HepG2 (cell line): ENCODE data around the gene TYW1B. TPM values are rescaled to one million over a fixed set of nuclear protein-coding genes. Genes with fewer than 3 reads are reported as not detected.
"Not testable (repeated sequence)": the region's sequence is repeated elsewhere in the genome, so short reads cannot be mapped to it uniquely, and the experiment has no call there.

Source experiments
- ATAC-seq: fragments of 200-7000 bp; cut with Tn5 transposase; 3 replicates; pipeline ENCODE4 v1.9.1; 2020; ENCODE audit warnings: mild to moderate bottlenecking, moderate library complexity
- BruUV-seq: library from RNA; stranded (reverse); fragments of 400-500 nt; replicated peaks from 2 replicates; lab custom pipeline; 2021; lab: Mats Ljungman, UMichigan
- CTCF ChIA-PET: fragments of 300-600 bp; formaldehyde crosslinking; extraction: SDS; loops from one replicate; lab custom pipeline; 2021; ENCODE audit warnings: low total read pairs, inconsistent platforms, low intra/inter-chr PET ratio; lab: Yijun Ruan, JAX
- POLR2A ChIA-PET: fragments of 350-600 bp; sonication (Branson Sonifier 250); formaldehyde crosslinking; loops from one replicate; lab custom pipeline; 2020; ENCODE audit warnings: antibody characterized with exemption, inconsistent platforms; lab: Yijun Ruan, JAX
- DNase-seq: peaks from one replicate; pipeline ENCODE4 v3.0.0-alpha.2; 2015; ENCODE audit warnings: low spot score
- FAIRE-seq: peaks from 3 replicates; lab custom pipeline; 2011; peaks lifted over from hg19 to GRCh38; lab: Jason Lieb, UNC
- H2AFZ ChIP-seq: one replicate; pipeline ENCODE4 v1.6.1; 2011; ENCODE audit warnings: low read length, inconsistent platforms
- H3K27ac ChIP-seq: fragments of 300-600 bp; 3 replicates; pipeline ENCODE4 v1.8.0; 2011; ENCODE audit warnings: mixed run types, mild to moderate bottlenecking, mixed read lengths, low read length, inconsistent platforms; ENCODE audit not compliant: insufficient read depth; ENCODE audit errors: extremely low read length
- H3K27me3 ChIP-seq, 2 experiments: fragments of 200-600 bp in 1 of 2; 2 replicates in 1 of 2; 3 replicates in 1 of 2; pipeline versions ENCODE4 v1.6.0 to v1.8.0; 2011; ENCODE audit warnings: low read length in 2 of 2, mild to moderate bottlenecking in 2 of 2, moderate library complexity in 2 of 2, inconsistent platforms in 1 of 2; ENCODE audit not compliant: insufficient read depth in 2 of 2, control insufficient read depth in 1 of 2
- H3K36me3 ChIP-seq, 2 experiments: fragments of 200-600 bp in 1 of 2; replicated peaks in 1 of 2; 2 replicates in 1 of 2; 3 replicates in 1 of 2; pipeline versions ENCODE4 v1.5.1 to v1.8.0; 2011; ENCODE audit warnings: low read length in 2 of 2, inconsistent platforms in 1 of 2; ENCODE audit not compliant: insufficient read depth in 2 of 2, control insufficient read depth in 1 of 2
- H3K4me1 ChIP-seq: 2 replicates; pipeline ENCODE4 v1.5.1; 2012; ENCODE audit warnings: low read length, inconsistent platforms; ENCODE audit not compliant: insufficient read depth
- H3K4me2 ChIP-seq: 2 replicates; pipeline ENCODE4 v1.6.0; 2011; ENCODE audit warnings: low read depth, low read length, inconsistent platforms
- H3K4me3 ChIP-seq, 3 experiments: fragments of 200-600 bp in 1 of 3; sonication (generic), shearing (Covaris generic) in 1 of 3; replicated peaks in 1 of 3; 2 replicates each; pipeline ENCODE4 v1.5.1; 2011 to 2016; ENCODE audit warnings: low read length in 3 of 3, inconsistent platforms in 2 of 3, low read depth in 2 of 3, mild to moderate bottlenecking in 2 of 3, control low read depth in 1 of 3, mixed read lengths in 1 of 3; ENCODE audit not compliant: insufficient read depth in 1 of 3
- H3K79me2 ChIP-seq: one replicate; pipeline ENCODE4 v1.6.1; 2011; ENCODE audit warnings: low read length, inconsistent platforms; ENCODE audit not compliant: insufficient read depth
- H3K9ac ChIP-seq: 2 replicates; pipeline ENCODE4 v1.6.0; 2011; ENCODE audit warnings: mild to moderate bottlenecking, low read depth, low read length, inconsistent platforms; ENCODE audit not compliant: insufficient read depth
- H3K9me3 ChIP-seq: 2 replicates; pipeline ENCODE4 v1.5.1; 2012; ENCODE audit warnings: mild to moderate bottlenecking, low read length
- H4K20me1 ChIP-seq: 2 replicates; pipeline ENCODE4 v1.6.0; 2011; ENCODE audit warnings: inconsistent platforms, mild to moderate bottlenecking, low read length, moderate library complexity; ENCODE audit not compliant: insufficient read depth
- CAMTA2 ChIP-seq: sonication (generic); formaldehyde crosslinking; IDR thresholded peaks from 2 replicates; pipeline ENCODE4 v1.4.0; 2020; ENCODE audit warnings: mild to moderate bottlenecking, missing genetic modification reagents, borderline replicate concordance
- FOSL2 ChIP-seq: sonication (generic); formaldehyde crosslinking; IDR thresholded peaks from 2 replicates; pipeline ENCODE4 v1.4.0; 2020; ENCODE audit warnings: missing genetic modification reagents
- GPN1 ChIP-seq: sonication (generic); formaldehyde crosslinking; IDR thresholded peaks from 2 replicates; pipeline ENCODE4 v1.5.1; 2020; ENCODE audit warnings: missing genetic modification reagents, borderline replicate concordance
- GZF1 ChIP-seq: sonication (generic); formaldehyde crosslinking; IDR thresholded peaks from 2 replicates; pipeline ENCODE4 v1.5.1; 2020; ENCODE audit warnings: mild to moderate bottlenecking, missing genetic modification reagents
- HOXA7 ChIP-seq: sonication (generic); formaldehyde crosslinking; IDR thresholded peaks from 2 replicates; pipeline ENCODE4 v1.8.1; 2022; ENCODE audit warnings: mild to moderate bottlenecking, missing genetic modification reagents, moderate library complexity
- JUN ChIP-seq: sonication (generic); formaldehyde crosslinking; IDR thresholded peaks from 2 replicates; pipeline ENCODE4 v1.4.0; 2020; ENCODE audit warnings: mild to moderate bottlenecking, missing genetic modification reagents
- MEF2D ChIP-seq: sonication (generic); formaldehyde crosslinking; IDR thresholded peaks from 2 replicates; pipeline ENCODE4 v1.5.1; 2020; ENCODE audit warnings: mild to moderate bottlenecking, missing genetic modification reagents
- POLR2AphosphoS5 ChIP-seq: IDR thresholded peaks from 2 replicates; pipeline ENCODE4 v1.6.1; 2012; ENCODE audit warnings: low read depth, low read length
- SMARCE1 ChIP-seq: fragments of 450-650 bp; IDR thresholded peaks from 2 replicates; pipeline ENCODE4 v1.6.1; 2017; ENCODE audit warnings: borderline replicate concordance
- TP53 ChIP-seq: sonication (generic); formaldehyde crosslinking; conservative IDR thresholded peaks from 2 replicates; pipeline ENCODE4 v1.4.0; 2020; ENCODE audit warnings: missing genetic modification reagents
- ZFP62 ChIP-seq: sonication (generic); formaldehyde crosslinking; IDR thresholded peaks from 2 replicates; pipeline ENCODE4 v1.4.0; 2020; ENCODE audit warnings: missing genetic modification reagents
- ZNF205 ChIP-seq: IDR thresholded peaks from 2 replicates; pipeline ENCODE4 v1.6.1; 2018; ENCODE audit warnings: missing biosample characterization, missing genetic modification reagents
- ZNF296 ChIP-seq: sonication (generic); formaldehyde crosslinking; conservative IDR thresholded peaks from 2 replicates; pipeline ENCODE4 v1.5.0; 2020; ENCODE audit warnings: mild to moderate bottlenecking, missing genetic modification reagents
- ZNF354B ChIP-seq: sonication (generic); formaldehyde crosslinking; IDR thresholded peaks from 2 replicates; pipeline ENCODE4 v1.8.0; 2022; ENCODE audit warnings: mild to moderate bottlenecking, missing genetic modification reagents
- ZNF670 ChIP-seq: sonication (generic); formaldehyde crosslinking; IDR thresholded peaks from 2 replicates; pipeline ENCODE4 v1.8.0; 2022; ENCODE audit warnings: mild to moderate bottlenecking, missing genetic modification reagents, borderline replicate concordance
- WGBS: methylation state at CpG from one replicate; pipeline ENCODE4 v1.1.6; 2017; ENCODE audit warnings: low lambda C conversion rate; 5-methylcytosine and 5-hydroxymethylcytosine counted together
- in situ Hi-C: cut with HindIII; loops from 2 replicates; pipeline ENCODE4 v1.10.0; 2017; ENCODE audit warnings: low pct_unique_long_range_greater_than_20kb; ENCODE audit not compliant: extremely low pct_ligation_motif_present
- intact Hi-C: fragments of 100-400 bp; cut with micrococcal nuclease; formaldehyde crosslinking; loops from one replicate; pipeline ENCODE4 v1.10.0; 2022; ENCODE audit not compliant: unreplicated experiment
- polyA plus RNA-seq, 8 experiments: library from polyadenylated mRNA; depleted of rRNA in 3 of 8; stranded (reverse) in 7 of 8; unstranded in 1 of 8; fragments of >200 nt; fragmentation: Illumina TruSeq in 4 of 8; extraction: Trizol in 4 of 8; gene quantifications; 2 replicates each; pipeline versions ENCODE4 v1.2.1 to v1.2.3, GENCODE V29; 2011 to 2016; ENCODE audit warnings: low read depth in 4 of 8, missing spikeins in 1 of 8, mixed read lengths in 1 of 8; ENCODE audit not compliant: insufficient read depth in 1 of 8
- total RNA-seq, 5 experiments: library from RNA; depleted of rRNA; stranded (reverse); fragments of >200 nt; fragmentation: Illumina TruSeq; extraction: Trizol; gene quantifications; 2 replicates each; pipeline ENCODE4 v1.2.3, GENCODE V29; 2016; ENCODE audit warnings: low read depth in 1 of 5
- TF ChIP-seq, protein P1 (sequence below): sonication (generic); formaldehyde crosslinking; IDR thresholded peaks from 2 replicates; pipeline ENCODE4 v1.8.0; 2022; ENCODE audit warnings: low read depth, missing genetic modification reagents

TYW1B gene
- total and polyA plus RNA-seq, 2 of the 13 experiments (the other 11 are each of a cell fraction or from before 2014, with no cell fraction given): 2.0 to 5.5 TPM

DNA sequence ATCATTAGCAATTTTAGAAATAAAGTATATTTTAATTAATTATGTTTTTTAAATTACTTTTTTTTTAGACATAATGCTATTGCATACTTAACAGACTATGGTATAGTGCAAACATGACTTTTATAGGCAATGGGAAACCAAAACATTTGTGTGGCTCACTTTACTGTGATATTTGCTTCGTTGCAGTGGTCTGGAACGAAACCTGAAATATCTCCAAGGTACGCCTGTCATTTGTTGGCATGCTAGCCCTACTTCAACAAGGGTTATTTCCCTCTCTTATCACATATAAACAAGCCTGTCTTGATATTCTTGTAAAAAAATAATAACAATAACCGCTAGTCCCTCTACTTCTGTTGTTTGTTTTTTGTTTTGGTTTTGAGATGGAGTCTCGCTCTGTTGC, 74.2 kb downstream of the TYW1B start:
- TF ChIP-seq, protein P1, sequence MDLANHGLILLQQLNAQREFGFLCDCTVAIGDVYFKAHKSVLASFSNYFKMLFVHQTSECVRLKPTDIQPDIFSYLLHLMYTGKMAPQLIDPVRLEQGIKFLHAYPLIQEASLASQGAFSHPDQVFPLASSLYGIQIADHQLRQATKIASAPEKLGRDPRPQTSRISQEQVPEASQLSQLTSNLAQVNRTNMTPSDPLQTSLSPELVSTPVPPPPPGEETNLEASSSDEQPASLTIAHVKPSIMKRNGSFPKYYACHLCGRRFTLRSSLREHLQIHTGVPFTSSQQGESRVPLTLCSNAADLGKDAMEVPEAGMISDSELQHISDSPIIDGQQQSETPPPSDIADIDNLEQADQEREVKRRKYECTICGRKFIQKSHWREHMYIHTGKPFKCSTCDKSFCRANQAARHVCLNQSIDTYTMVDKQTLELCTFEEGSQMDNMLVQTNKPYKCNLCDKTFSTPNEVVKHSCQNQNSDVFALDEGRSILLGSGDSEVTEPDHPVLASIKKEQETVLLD: no peak
- TF ChIP-seq SMARCE1: no peak
- TF ChIP-seq ZNF670 (CRISPR knock-in tag): no peak
- no peak for TF ChIP-seq ZFP62 (CRISPR knock-in tag)
- no peak for TF ChIP-seq MEF2D (CRISPR knock-in tag)
- TF ChIP-seq CAMTA2 (CRISPR knock-in tag): no peak
- no peak for TF ChIP-seq GPN1 (CRISPR knock-in tag)
- TF ChIP-seq ZNF205 (CRISPR knock-in tag): no peak
- TF ChIP-seq FOSL2 (CRISPR knock-in tag): no peak
- TF ChIP-seq JUN (CRISPR knock-in tag): no peak
- TF ChIP-seq HOXA7 (CRISPR knock-in tag): no peak
- TF ChIP-seq ZNF296: no peak
- no peak for TF ChIP-seq ZNF354B (CRISPR knock-in tag)
- TF ChIP-seq POLR2AphosphoS5: no peak
- TF ChIP-seq TP53: no peak
- TF ChIP-seq GZF1 (CRISPR knock-in tag): no peak
- in situ Hi-C loops: no loop called here
- H3K27me3 ChIP-seq: no peaks in the 10 kb centered on the region
- no peak for FAIRE-seq
- H3K4me1 ChIP-seq: no peaks in the 10 kb centered on the region
- H3K4me2 ChIP-seq: no peak overlapping the region
- no peak overlapping the region for H3K27ac ChIP-seq
- no peak overlapping the region for H3K4me3 ChIP-seq
- intact Hi-C loops: no loop called here
- no peak overlapping the region for H3K9ac ChIP-seq
- ChIA-PET CTCF (no interaction called here), POLR2A (no interaction called here)
- WGBS: 89% methylated on average over 5 of the region's 5 CpGs
- no peaks in the 10 kb centered on the region for H3K79me2 ChIP-seq
- no peak for DNase-seq
- BruUV-seq: no TSS peak
- no peaks in the 10 kb centered on the region for H3K36me3 ChIP-seq
- H4K20me1 ChIP-seq: no peaks in the 10 kb centered on the region
- H3K9me3 ChIP-seq: peaks cover 5% of the 10 kb centered on the region; the same call in 1 of the 2 replicates
- no peak for ATAC-seq
- H2AFZ ChIP-seq: no peak overlapping the region

DNA sequence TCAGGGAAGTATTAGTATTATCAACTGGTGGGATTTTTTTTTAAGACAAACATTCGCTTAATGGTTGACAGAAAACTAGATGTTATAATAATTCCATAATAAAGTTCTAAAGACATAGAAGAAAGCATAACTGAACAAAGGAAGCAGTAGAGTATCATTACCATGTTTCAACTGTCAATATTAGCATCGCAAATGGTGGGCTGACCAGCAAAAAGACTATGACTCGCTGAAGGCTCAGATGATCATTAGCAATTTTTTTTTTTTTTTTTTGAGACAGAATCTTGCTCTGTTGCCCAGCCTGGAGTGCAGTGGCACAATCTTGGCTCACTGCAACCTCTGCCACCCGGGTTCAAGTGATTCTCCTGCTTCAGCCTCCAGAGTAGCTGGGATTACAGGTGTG, 74.8 kb downstream of the TYW1B start:
- H3K4me2 ChIP-seq, BruUV-seq, in situ Hi-C loops, H2AFZ ChIP-seq, H3K9me3 ChIP-seq, ATAC-seq, H3K4me3 ChIP-seq, CTCF ChIA-PET, H3K79me2 ChIP-seq, H4K20me1 ChIP-seq, FAIRE-seq, H3K4me1 ChIP-seq, H3K27me3 ChIP-seq, POLR2A ChIA-PET, H3K27ac ChIP-seq, DNase-seq, H3K9ac ChIP-seq, H3K36me3 ChIP-seq, intact Hi-C loops: not testable (repeated sequence)
- 93% methylated on average over 4 of the region's 4 CpGs for WGBS
